T-cell (primary cell): ENCODE results near the gene GMCL2. TPM values are rescaled to one million over a fixed set of nuclear protein-coding genes. Genes with fewer than 3 reads are reported as not detected.

Source experiments
- ATAC-seq, 4 experiments: fragments of 200-7000 bp in 3 of 4; fragments of 150-1000 bp in 1 of 4; cut with Tn5 transposase; replicated peaks in 1 of 4; 1 replicate in 3 of 4; 2 replicates in 1 of 4; pipeline ENCODE4 v1.10.0; 2021; ENCODE audit warnings: moderate library complexity in 3 of 4, mild to moderate bottlenecking in 2 of 4, moderate number of reproducible peaks in 1 of 4
- CTCF ChIA-PET, 2 donors: fragments of 300-600 bp; sonication (Branson Sonifier 250); formaldehyde crosslinking; loops; one replicate each; lab custom pipeline; 2022; ENCODE audit warnings: antibody characterized with exemption in 2 of 2; lab: Charles Lee
- POLR2A ChIA-PET, 2 donors: fragments of 300-600 bp; sonication (Branson Sonifier 250); formaldehyde crosslinking; loops; one replicate each; lab custom pipeline; 2022; ENCODE audit warnings: antibody characterized with exemption in 2 of 2; lab: Charles Lee
- DNase-seq, 35 experiments: peaks; one replicate each; pipeline versions ENCODE4 v3.0.0 to v3.0.0-alpha.2; 2013 to 2023
- H3K27ac ChIP-seq: one replicate; pipeline ENCODE4 v1.5.1; 2013; ENCODE audit warnings: low read length
- H3K27me3 ChIP-seq, 2 experiments: replicated peaks in 1 of 2; 1 replicate in 1 of 2; 2 replicates in 1 of 2; pipeline versions ENCODE4 v1.6.1 to v1.7.0; 2013; ENCODE audit warnings: low read length in 1 of 2, mixed read lengths in 1 of 2; ENCODE audit not compliant: control insufficient read depth in 2 of 2, insufficient read depth in 2 of 2; ENCODE audit errors: extremely low read depth in 1 of 2
- H3K36me3 ChIP-seq, 2 donors: 1 replicate in 1 of 2; 2 replicates in 1 of 2; pipeline versions ENCODE4 v1.6.1 to v1.7.0; 2013; ENCODE audit warnings: low read length in 1 of 2; ENCODE audit not compliant: control insufficient read depth in 2 of 2, insufficient read depth in 1 of 2; ENCODE audit errors: extremely low read depth in 1 of 2
- H3K4me1 ChIP-seq, 2 experiments: 1 replicate in 1 of 2; 2 replicates in 1 of 2; pipeline versions ENCODE4 v1.6.1 to v1.7.0; 2013; ENCODE audit warnings: low read length in 2 of 2, mixed read lengths in 1 of 2; ENCODE audit not compliant: insufficient read depth in 2 of 2, control insufficient read depth in 1 of 2; ENCODE audit errors: extremely low read depth in 1 of 2
- H3K4me3 ChIP-seq, 2 donors: 1 replicate in 1 of 2; 2 replicates in 1 of 2; pipeline versions ENCODE4 v1.5.1 to v1.7.0; 2013; ENCODE audit warnings: mild to moderate bottlenecking in 2 of 2, low read length in 1 of 2, moderate library complexity in 1 of 2; ENCODE audit not compliant: control insufficient read depth in 1 of 2; ENCODE audit errors: extremely low read depth in 1 of 2
- H3K9me3 ChIP-seq: 2 replicates; pipeline ENCODE4 v1.7.0; 2013
- H3K27ac Mint-ChIP-seq, 2 donors: one replicate each; pipeline ENCODE4 v1.8.0; 2020 to 2021; ENCODE audit warnings: mild to moderate bottlenecking in 2 of 2, mixed read lengths in 2 of 2
- H3K27me3 Mint-ChIP-seq, 2 donors: one replicate each; pipeline ENCODE4 v1.8.0; 2021 to 2022; ENCODE audit warnings: mixed read lengths in 2 of 2
- H3K36me3 Mint-ChIP-seq: one replicate; pipeline ENCODE4 v1.8.0; 2021; ENCODE audit warnings: mixed read lengths
- H3K4me1 Mint-ChIP-seq, 3 donors: one replicate each; pipeline ENCODE4 v1.8.0; 2020 to 2022; ENCODE audit warnings: mixed read lengths in 3 of 3, mild to moderate bottlenecking in 1 of 3
- H3K4me3 Mint-ChIP-seq, 3 donors: one replicate each; pipeline ENCODE4 v1.8.0; 2020 to 2022; ENCODE audit warnings: mild to moderate bottlenecking in 3 of 3, mixed read lengths in 3 of 3, moderate library complexity in 3 of 3
- H3K9me3 Mint-ChIP-seq, 3 donors: one replicate each; pipeline ENCODE4 v1.8.0; 2020 to 2022; ENCODE audit warnings: mixed read lengths in 3 of 3
- WGBS: methylation state at CpG from one replicate; pipeline ENCODE4 v1.1.5; 2013; ENCODE audit warnings: missing lambda C conversion rate; ENCODE audit not compliant: insufficient coverage; 5-methylcytosine and 5-hydroxymethylcytosine counted together
- total RNA-seq, 35 experiments: library from RNA in 6 of 35; stranded (reverse) in 6 of 35; fragments of 120-200 nt in 1 of 35; gene quantifications; one replicate each; pipeline versions ENCODE4 v1.2.1 to v1.2.4 and lab custom pipeline; 2013 to 2026

GMCL2 gene
- total RNA-seq, 5 donors from 2014 or later (not counting 1 experiment from before 2014, with no cell fraction given): not detected

DNA sequence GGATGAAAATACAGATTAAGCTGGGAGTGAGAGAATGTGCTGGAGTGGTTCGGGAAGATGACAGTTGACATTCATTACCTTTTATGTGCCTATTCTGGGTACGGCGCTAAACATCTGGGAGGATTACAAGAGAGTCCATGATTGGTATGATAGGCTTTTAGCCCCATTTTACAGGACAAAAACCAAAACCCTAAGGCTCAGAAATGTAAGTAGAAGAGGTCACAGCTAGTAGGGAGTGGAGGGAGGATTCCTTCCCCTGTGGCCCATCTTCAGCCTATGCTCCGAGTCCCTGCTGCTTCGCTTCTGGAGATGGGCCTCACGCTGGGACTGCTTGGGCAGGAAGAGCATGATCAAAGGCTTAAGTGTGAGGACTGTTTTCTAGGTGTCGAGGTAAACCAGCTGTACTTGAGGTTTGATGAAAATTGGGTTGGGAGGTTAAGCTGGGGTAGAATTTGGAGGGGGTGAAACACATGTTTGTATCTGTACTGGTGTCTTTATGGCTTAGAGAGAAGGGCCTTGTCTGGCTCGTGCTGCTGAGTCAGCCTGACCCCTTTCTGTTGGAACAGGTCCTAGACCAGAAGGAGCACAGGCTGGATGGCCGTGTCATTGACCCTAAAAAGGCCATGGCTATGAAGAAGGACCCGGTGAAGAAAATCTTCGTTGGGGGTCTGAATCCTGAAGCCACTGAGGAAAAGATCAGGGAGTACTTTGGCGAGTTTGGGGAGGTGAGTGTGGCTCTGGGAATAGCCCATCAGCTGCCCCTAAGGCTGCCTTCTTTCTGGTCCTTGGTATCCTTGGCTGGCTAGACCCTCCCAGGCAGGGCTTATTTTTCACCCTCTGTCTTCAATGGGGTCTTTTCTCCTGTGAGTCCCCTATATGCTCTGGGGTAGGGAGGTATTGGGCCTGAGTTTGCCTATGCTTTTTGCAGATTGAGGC is 19.3 kb upstream of the GMCL2 start:
- no peak for ATAC-seq
- peak overlapping the region; percentile 11 for H3K27ac ChIP-seq
- peaks cover 0 to 3% of the 10 kb centered on the region in 2 donors for H3K27me3 Mint-ChIP-seq
- H3K9me3 ChIP-seq: no peaks in the 10 kb centered on the region
- CTCF ChIA-PET: interaction anchor here in 1 of 2 donors (0.6 to 1.0 kb wide), 2 partner anchors 25 to 61 kb away, joined by 3 to 4 read pairs; no protein-coding TSS in a partner anchor
- H3K4me3 ChIP-seq: peak overlapping the region; percentile 60 to 80
- H3K9me3 Mint-ChIP-seq: no peaks in the 10 kb centered on the region
- POLR2A ChIA-PET: no interaction called here
- peaks cover 42% of the 10 kb centered on the region for H3K36me3 Mint-ChIP-seq
- peaks cover 5 to 49% of the 10 kb centered on the region in 2 donors for H3K36me3 ChIP-seq
- WGBS: 23% methylated on average over 9 of the region's 12 CpGs
- peak overlapping the region; percentile 86 to 92 for H3K27ac Mint-ChIP-seq
- H3K4me1 Mint-ChIP-seq: peaks cover 40 to 43% (median 40%) of the 10 kb centered on the region in 3 donors
- H3K27me3 ChIP-seq: no peaks in the 10 kb centered on the region
- DNase-seq: peak in 1 of 35 experiments; percentile 50
- H3K4me1 ChIP-seq: peaks cover 12 to 35% of the 10 kb centered on the region in 2 experiments
- H3K4me3 Mint-ChIP-seq: peak overlapping the region; percentile 78 to 93 (median 81)

DNA sequence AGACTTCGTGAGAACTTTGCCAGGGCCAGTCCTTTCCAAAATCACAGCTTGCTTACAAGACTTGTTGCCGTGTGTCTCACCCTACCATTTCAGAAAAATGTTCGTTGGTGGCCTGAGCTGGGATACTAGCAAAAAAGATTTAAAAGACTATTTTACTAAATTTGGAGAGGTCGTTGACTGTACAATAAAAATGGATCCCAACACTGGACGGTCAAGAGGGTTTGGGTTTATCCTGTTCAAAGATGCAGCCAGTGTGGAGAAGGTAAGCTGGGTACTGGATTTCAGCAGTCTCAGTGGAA is 18.5 kb upstream of the GMCL2 start:
- ATAC-seq (no peak), DNase-seq (no peak)
- Histone ChIP-seq H3K4me3 (peak overlapping the region; percentile 60 to 80), H3K9me3 (no peaks in the 10 kb centered on the region), H3K36me3 (peaks cover 5 to 41% of the 10 kb centered on the region in 2 donors), H3K27me3 (no peaks in the 10 kb centered on the region), H3K27ac (peak overlapping the region; percentile 11), H3K4me1 (peaks cover 12 to 35% of the 10 kb centered on the region in 2 experiments)
- H3K27me3 Mint-ChIP-seq: peaks cover 0 to 3% of the 10 kb centered on the region in 2 donors
- CTCF ChIA-PET: interaction anchor here in 1 of 2 donors (1.0 kb wide), 1 partner anchor 26 kb away, joined by 3 read pairs; no protein-coding TSS in a partner anchor
- H3K4me3 Mint-ChIP-seq: peak overlapping the region; percentile 78 to 93 (median 81)
- peak overlapping the region; percentile 86 to 92 for H3K27ac Mint-ChIP-seq
- H3K4me1 Mint-ChIP-seq: peaks cover 39 to 43% (median 40%) of the 10 kb centered on the region in 3 donors
- POLR2A ChIA-PET: no interaction called here
- 19% methylated on average over 2 of the region's 5 CpGs for WGBS
- peaks cover 37% of the 10 kb centered on the region for H3K36me3 Mint-ChIP-seq
- no peaks in the 10 kb centered on the region for H3K9me3 Mint-ChIP-seq

DNA sequence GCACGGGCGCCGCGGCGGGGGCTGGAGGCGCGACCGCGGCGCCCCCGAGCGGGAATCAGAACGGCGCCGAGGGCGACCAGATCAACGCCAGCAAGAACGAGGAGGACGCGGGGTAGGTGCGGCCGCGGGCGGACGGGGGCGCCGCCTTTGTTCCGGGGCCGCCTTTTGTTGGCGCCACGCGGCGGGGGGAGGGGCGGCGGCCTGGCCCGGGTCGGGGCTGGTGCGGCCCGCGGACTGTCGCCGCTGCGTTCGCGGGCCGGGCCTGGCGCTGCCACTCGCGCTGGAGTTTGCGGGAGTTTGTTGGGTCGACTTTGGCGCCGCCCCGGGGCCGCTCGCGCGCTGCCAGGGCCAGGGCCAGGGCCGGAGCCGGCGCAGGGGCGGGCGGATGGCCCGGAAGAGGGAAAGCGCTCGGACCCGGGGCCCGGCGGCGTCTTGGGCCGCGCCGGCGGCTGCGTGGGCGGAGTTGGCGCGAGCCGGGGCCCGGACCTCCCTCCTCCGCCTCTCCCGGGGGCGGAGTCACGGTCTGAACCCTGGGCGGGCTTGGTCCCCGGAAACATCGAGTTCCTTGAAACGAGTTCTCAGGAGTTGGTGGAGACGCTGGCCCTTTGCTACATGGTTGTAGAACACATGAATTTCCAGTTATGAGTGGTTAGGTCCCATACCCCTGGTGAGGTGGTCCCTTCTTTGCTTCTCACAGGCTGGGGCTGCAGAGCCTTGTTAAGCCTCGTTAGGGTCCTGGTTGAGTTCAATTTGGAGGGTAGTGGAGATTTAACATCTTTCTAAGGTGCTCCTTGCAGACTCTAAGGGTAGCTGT is 18.0 kb upstream of the GMCL2 start:
- Mint-ChIP-seq H3K27me3 (peaks cover 0 to 3% of the 10 kb centered on the region in 2 donors), H3K36me3 (peaks cover 32% of the 10 kb centered on the region), H3K27ac (peak overlapping the region; percentile 86 to 92), H3K4me1 (peaks cover 38 to 43% (median 39%) of the 10 kb centered on the region in 3 donors), H3K4me3 (peak overlapping the region; percentile 78 to 99 (median 93)), H3K9me3 (no peaks in the 10 kb centered on the region)
- Histone ChIP-seq H3K4me1 (peaks cover 12 to 35% of the 10 kb centered on the region in 2 experiments), H3K36me3 (peaks cover 5 to 36% of the 10 kb centered on the region in 2 donors), H3K4me3 (peak overlapping the region; percentile 80 to 91), H3K27ac (peak overlapping the region; percentile 11), H3K27me3 (no peaks in the 10 kb centered on the region), H3K9me3 (no peaks in the 10 kb centered on the region)
- CTCF ChIA-PET: interaction anchor here in 1 of 2 donors (1.0 to 1.4 kb wide), 2 partner anchors 26 to 1418 kb away, joined by 3 to 4 read pairs; partner anchors contain the start of gene HNRNPH1
- peak; percentile 24 to 76 (median 49) for DNase-seq
- ATAC-seq: peak; percentile 42 to 63 (median 58)
- WGBS: under 1% methylated on average over 83 of the region's 90 CpGs
- POLR2A ChIA-PET: interaction anchor here in 1 of 2 donors (1.1 kb wide), 1 partner anchor 9 kb away, joined by 3 read pairs; no protein-coding TSS in a partner anchor

DNA sequence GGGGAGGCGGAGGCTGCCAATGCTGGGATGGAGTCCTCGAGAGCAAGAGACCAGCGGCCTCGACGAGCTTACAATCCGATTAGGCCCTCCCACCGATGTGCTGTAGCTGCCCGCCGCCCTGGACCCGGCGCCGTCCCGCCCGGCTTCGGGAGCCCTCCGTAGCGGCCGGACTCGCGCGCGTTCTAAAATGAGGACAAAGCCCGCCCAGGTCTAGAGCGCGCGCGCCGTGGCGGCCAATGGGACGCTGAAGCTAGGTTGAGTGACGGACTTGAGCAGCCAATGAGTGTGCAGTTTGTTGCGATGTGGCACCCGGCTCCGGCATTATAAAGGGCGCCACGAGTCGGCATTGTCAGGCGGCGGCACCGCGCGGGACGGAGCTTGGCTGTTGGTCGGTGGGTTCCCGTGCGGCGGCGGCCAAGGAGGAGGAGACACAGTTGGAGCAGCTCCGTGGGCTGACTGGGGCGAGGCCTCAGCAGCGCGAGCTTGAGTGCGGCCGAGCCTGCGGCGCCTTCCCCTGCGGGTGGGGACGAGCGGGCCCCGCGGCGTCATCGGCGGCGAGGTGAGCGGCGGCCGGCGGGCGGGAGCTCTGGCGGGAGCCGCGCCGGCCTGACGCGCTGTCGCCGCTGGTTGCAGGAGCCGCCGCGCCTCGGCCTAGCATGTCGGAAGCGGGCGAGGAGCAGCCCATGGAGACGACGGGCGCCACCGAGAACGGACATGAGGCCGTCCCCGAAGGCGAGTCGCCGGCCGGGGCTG is 17.2 kb upstream of the GMCL2 start, which contains the start of gene HNRNPAB:
Gene HNRNPAB (plus strand): TSS at position 352 of the 753 bp plus-strand sequence. CDS start 305 bp downstream, at position 657.
- Mint-ChIP-seq H3K9me3 (no peaks in the 10 kb centered on the region), H3K36me3 (peaks cover 24% of the 10 kb centered on the region), H3K27me3 (peaks cover 0 to 3% of the 10 kb centered on the region in 2 donors), H3K27ac (peak within 1 kb of the TSS; percentile 97 to 99), H3K4me3 (peak within 1 kb of the TSS; percentile 93 to 99 (median 94)), H3K4me1 (peaks cover 34 to 39% (median 36%) of the 10 kb centered on the region in 3 donors)
- POLR2A ChIA-PET: interaction anchor here (0.6 to 1.1 kb wide), 3 partner anchors 9 to 421 kb away, joined by 3 to 4 read pairs (median 3); no protein-coding TSS in a partner anchor
- DNase-seq (peak; percentile 80 to 100 (median 92)), ATAC-seq (peak; percentile 76 to 85 (median 80))
- Histone ChIP-seq H3K27ac (peak within 1 kb of the TSS; percentile 20), H3K4me1 (peaks cover 12 to 31% of the 10 kb centered on the region in 2 experiments), H3K27me3 (no peaks in the 10 kb centered on the region), H3K36me3 (peaks cover 5 to 28% of the 10 kb centered on the region in 2 donors), H3K4me3 (peak within 1 kb of the TSS; percentile 80 to 91), H3K9me3 (no peaks in the 10 kb centered on the region)
- CTCF ChIA-PET: interaction anchor here in 1 of 2 donors (1.4 kb wide), 1 partner anchor 1419 kb away, joined by 4 read pairs; the partner anchor contains the start of gene HNRNPH1
- under 1% methylated on average over 94 of the region's 96 CpGs for WGBS

DNA sequence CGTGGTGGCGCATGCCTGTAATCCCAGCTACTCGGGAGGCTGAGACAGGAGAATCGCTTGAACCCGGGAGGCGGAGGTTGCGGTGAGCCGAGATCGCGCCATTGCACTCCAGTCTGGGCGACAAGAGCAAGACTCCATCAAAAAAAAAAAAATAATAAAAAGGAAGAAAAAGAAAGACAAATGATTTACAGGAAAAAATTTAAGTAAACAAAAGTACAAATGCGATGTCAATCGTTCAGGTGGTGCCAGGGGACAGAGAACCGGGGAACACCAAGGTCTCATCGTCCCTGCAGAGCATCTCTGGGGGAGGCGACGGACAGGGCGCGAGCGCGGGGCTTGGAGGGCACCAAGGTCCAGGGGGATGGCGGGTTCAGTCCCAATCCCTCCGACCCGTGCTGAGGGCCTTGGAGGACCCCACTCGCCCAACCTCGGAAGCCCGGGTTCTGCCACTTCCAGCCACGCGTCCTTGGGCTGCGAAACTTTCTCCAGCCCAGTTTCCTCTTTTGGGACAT is 16.6 kb upstream of the GMCL2 start:
- Mint-ChIP-seq H3K4me3 (peak overlapping the region; percentile 93 to 99 (median 94)), H3K9me3 (no peaks in the 10 kb centered on the region), H3K36me3 (peaks cover 19% of the 10 kb centered on the region), H3K27ac (no peak overlapping the region), H3K27me3 (peaks cover 0 to 3% of the 10 kb centered on the region in 2 donors), H3K4me1 (peaks cover 30 to 35% (median 30%) of the 10 kb centered on the region in 3 donors)
- DNase-seq (peak in 3 of 35 experiments; percentile 8 to 16 (median 16)), ATAC-seq (peak in 2 of 4 experiments; percentile 7 to 8)
- no peaks in the 10 kb centered on the region for H3K27me3 ChIP-seq
- peaks cover 12 to 29% of the 10 kb centered on the region in 2 experiments for H3K4me1 ChIP-seq
- peaks cover 0 to 22% of the 10 kb centered on the region in 2 donors for H3K36me3 ChIP-seq
- no peak overlapping the region for H3K27ac ChIP-seq
- ChIA-PET POLR2A (interaction anchor here (0.6 to 1.1 kb wide), 3 partner anchors 10 to 422 kb away, joined by 3 to 4 read pairs (median 3); no protein-coding TSS in a partner anchor), CTCF (interaction anchor here in 1 of 2 donors (1.4 kb wide), 1 partner anchor 1420 kb away, joined by 4 read pairs; the partner anchor contains the start of gene HNRNPH1)
- WGBS: 0% methylated on average over 19 of the region's 30 CpGs
- no peaks in the 10 kb centered on the region for H3K9me3 ChIP-seq
- H3K4me3 ChIP-seq: peak overlapping the region; percentile 80 to 91
